ENCODE results near the gene SH2B3.
"Not testable (repeated sequence)": the region's sequence is repeated elsewhere in the genome, so short reads cannot be mapped to it uniquely, and the experiment has no call there.

Gene SH2B3

GRCh38 chr12:111445726-111446581 lies 40.2 kb downstream of the SH2B3 start:
- no peak for DNase-seq

- no peak for DNase-seq
Measured at GRCh38 chr12:111446631-111447570, 41.2 kb downstream of the SH2B3 start.

GRCh38 chr12:111447571-111448265 lies 42.0 kb downstream of the SH2B3 start:
- DNase-seq: no peak

GRCh38 chr12:111448266-111448830 lies 42.6 kb downstream of the SH2B3 start:
- no peak for DNase-seq

GRCh38 chr12:111448846-111449790 lies 43.4 kb downstream of the SH2B3 start:
- no peak for DNase-seq

- DNase-seq: no peak
Measured at GRCh38 chr12:111450676-111451075, 45.0 kb downstream of the SH2B3 start.

DNA sequence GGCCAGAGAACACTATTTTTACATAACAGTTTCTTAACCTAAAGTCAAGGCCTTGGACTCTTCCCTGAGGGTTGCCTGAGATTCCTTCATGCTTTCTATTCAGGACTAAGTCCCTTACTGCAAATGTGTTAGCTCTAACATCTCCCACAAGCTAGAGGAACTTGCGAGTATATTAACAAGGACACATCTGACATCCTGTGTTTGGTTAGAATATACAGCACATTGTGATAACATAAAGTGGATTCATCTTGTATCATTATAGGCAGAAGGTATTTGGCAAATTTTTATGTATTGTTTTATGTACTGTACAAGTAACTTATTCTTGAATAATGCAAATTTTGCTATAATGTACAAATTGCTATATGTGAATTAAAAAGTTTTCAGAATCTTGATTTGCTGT lies 45.5 kb downstream of the SH2B3 start:
- DNase-seq: no peak

GRCh38 chr12:111451649-111452129 lies 46.0 kb downstream of the SH2B3 start:
- DNase-seq: no peak

GRCh38 chr12:111453071-111453989 lies 47.6 kb downstream of the SH2B3 start:
- no peak for DNase-seq

DNA sequence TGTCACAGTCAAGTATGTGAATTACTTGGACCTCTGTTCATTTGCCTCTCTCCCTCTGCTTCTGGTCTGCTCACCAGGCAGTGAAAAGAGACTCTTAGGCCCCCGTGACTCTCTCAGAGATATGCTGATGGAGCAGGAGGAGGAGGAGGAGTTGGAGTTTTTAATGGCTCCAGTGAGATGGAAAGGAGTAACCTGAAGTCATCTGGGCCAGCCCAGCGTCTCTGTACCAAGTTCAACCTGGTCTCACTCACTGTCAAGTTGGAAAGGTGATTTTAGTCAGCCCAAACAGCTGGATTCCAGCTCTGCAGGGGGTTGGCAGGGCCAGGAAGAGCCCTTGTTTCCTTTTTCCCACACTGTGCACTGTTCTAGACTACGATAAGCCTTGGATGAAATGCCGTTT lies 48.6 kb downstream of the SH2B3 start:
- DNase-seq: no peak

GRCh38 chr12:111454716-111455447 lies 49.2 kb downstream of the SH2B3 start:
- DNase-seq: no peak

- no peak for DNase-seq
Measured at GRCh38 chr12:111455448-111456320, 50.0 kb downstream of the SH2B3 start.

- DNase-seq: no peak
Measured at GRCh38 chr12:111457071-111457470, 51.3 kb downstream of the SH2B3 start.

GRCh38 chr12:111457577-111457976 lies 51.9 kb downstream of the SH2B3 start:
- no peak for DNase-seq

DNA sequence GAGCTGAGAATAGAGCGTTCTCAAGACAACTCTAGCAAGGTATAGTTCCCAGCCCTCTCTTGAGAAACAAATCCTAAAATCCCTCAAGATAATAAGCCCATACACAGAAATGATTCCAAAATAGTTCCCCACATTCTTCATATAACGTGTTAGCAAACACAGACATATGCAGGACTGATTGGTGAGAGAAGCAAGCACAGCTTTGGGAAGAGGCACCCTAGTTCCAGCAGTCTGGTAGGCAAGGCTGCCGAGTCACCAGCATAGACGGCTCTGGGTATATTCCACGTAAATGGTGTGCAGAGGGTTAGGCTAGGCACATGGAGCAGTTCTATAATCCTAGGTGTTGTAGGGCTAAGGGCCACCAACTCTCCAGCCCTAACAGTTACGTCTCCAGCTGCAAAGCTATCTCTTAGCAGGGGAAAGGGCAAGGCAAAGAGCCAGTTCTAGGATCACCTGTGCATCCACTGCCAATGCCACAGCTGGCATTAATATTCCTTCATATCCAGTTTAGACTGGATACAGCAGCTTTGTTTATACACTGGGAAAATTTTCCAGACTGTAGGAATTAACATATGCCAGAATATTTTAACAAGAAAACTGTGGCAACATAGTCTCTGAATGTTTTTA lies 52.9 kb downstream of the SH2B3 start:
- no peak for DNase-seq

DNA sequence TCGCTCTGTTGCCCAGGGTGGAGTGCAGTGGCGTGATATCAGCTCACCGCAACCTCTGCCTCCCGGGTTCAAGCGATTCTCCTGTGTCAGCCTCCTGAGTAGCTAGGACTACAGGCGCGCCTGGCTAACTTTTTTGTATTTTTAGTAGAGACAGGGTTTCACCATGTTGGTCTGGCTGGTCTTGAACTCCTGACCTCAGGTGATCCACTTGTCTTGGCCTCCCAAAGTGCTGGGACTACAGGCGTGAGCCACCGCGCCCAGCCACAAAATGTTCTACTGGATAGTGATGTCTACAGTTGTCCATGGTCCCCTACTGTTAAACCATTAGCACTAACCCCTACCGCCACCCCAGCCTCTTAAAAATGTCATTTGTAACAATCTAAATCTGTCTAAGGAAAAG lies 54.4 kb downstream of the SH2B3 start:
- not testable (repeated sequence) for DNase-seq

DNA sequence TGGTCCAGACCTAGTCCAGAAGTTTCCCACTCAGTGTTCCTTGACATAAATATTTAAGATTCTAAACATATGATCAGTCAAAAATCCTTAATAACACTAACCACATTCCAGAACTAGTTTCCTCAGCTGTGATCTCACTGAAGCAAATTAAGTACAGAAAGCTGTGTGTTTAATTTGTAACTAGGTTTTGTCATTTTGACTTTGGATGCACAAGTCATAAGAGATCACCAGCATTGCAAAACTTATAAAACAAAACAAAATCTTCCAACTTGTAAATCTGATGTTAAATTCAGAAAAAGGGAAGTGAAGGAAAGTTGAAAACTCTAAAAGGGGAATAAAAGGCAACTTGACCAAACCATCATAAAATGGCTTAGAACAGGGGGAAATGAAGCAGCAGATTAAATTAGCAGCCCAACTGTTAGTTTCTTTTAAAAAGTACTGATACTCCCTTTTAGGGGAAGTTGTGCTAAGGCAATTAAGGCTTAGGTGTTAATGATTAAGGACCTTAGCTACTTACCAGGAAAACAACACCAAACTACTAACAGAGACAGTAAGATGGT lies 56.6 kb downstream of the SH2B3 start:
- DNase-seq: no peak

Data from activated T-cell treated with anti-CD3 and anti-CD28 coated beads for 4 hours (primary cell).